Skeletal muscle satellite cell (primary cell): ENCODE measurements around the gene ZNF221.

Experiments used
- H3K27me3 ChIP-seq: 2 replicates; pipeline ENCODE4 v1.7.0; 2013; ENCODE audit warnings: low read length; ENCODE audit not compliant: control insufficient read depth, insufficient read depth
- H3K36me3 ChIP-seq: 2 replicates; pipeline ENCODE4 v1.7.0; 2013; ENCODE audit warnings: mild to moderate bottlenecking, control low read depth, low read length; ENCODE audit not compliant: insufficient read depth
- H3K4me1 ChIP-seq: 2 replicates; pipeline ENCODE4 v1.7.0; 2013; ENCODE audit warnings: low read length; ENCODE audit not compliant: control insufficient read depth, insufficient read depth
- H3K4me2 ChIP-seq: 2 replicates; pipeline ENCODE4 v1.7.0; 2013; ENCODE audit warnings: mild to moderate bottlenecking, low read length
- H3K4me3 ChIP-seq: 2 replicates; pipeline ENCODE4 v1.7.0; 2013; ENCODE audit warnings: low read length
- H3K9ac ChIP-seq: 2 replicates; pipeline ENCODE4 v1.7.0; 2013; ENCODE audit warnings: mild to moderate bottlenecking, low read depth, low read length, moderate library complexity
- H3K9me3 ChIP-seq: replicated peaks from 2 replicates; pipeline ENCODE4 v1.7.0; 2013; ENCODE audit warnings: mild to moderate bottlenecking, control low read depth, low read length

The ZNF221 gene

GRCh38 chr19:43966079-43966694 is 15.2 kb downstream of the ZNF221 start:
- H3K4me3 ChIP-seq = peak overlapping the region; percentile 11
- H3K9me3 ChIP-seq = peaks cover 54% of the 10 kb centered on the region
- H3K36me3 ChIP-seq = peaks cover 64% of the 10 kb centered on the region

GRCh38 chr19:43976732-43977131 is 25.7 kb downstream of the ZNF221 start:
- no peak overlapping the region for H3K4me2 ChIP-seq
- H3K4me1 ChIP-seq = no peaks in the 10 kb centered on the region
- H3K4me3 ChIP-seq = no peak overlapping the region
- H3K27me3 ChIP-seq = no peaks in the 10 kb centered on the region
- H3K9me3 ChIP-seq = peaks cover 4% of the 10 kb centered on the region
- no peak overlapping the region for H3K9ac ChIP-seq
- no peaks in the 10 kb centered on the region for H3K36me3 ChIP-seq

More at GRCh38 chr19:43966079-43966694, 15.2 kb downstream of the ZNF221 start:
- no peak overlapping the region for H3K4me2 ChIP-seq
- H3K4me1 ChIP-seq = no peaks in the 10 kb centered on the region
- H3K9ac ChIP-seq = no peak overlapping the region
- H3K27me3 ChIP-seq = no peaks in the 10 kb centered on the region

GRCh38 chr19:43983544-43983911 is 32.5 kb downstream of the ZNF221 start:
- Histone ChIP-seq H3K36me3 (no peaks in the 10 kb centered on the region), H3K9ac (no peak overlapping the region)

GRCh38 chr19:43983912-43984686 is 33.1 kb downstream of the ZNF221 start, which contains the start of gene ZNF155:
TSS of gene ZNF155 (plus strand) at chr19:43984188. CDS start at chr19:43988544, 4,356 bp downstream.
- peak within 1 kb of the TSS; percentile 88 for H3K4me3 ChIP-seq
- peaks cover 5% of the 10 kb centered on the region for H3K4me1 ChIP-seq
- H3K27me3 ChIP-seq = no peaks in the 10 kb centered on the region
- H3K9me3 ChIP-seq = no peaks in the 10 kb centered on the region
- H3K9ac ChIP-seq = peak within 1 kb of the TSS; percentile 77
- peak within 1 kb of the TSS; percentile 79 for H3K4me2 ChIP-seq
- no peaks in the 10 kb centered on the region for H3K36me3 ChIP-seq

More at GRCh38 chr19:43983544-43983911, 32.5 kb downstream of the ZNF221 start:
- H3K4me1 ChIP-seq = peaks cover 5% of the 10 kb centered on the region
- no peaks in the 10 kb centered on the region for H3K27me3 ChIP-seq
- no peaks in the 10 kb centered on the region for H3K9me3 ChIP-seq
- peak overlapping the region; percentile 88 for H3K4me3 ChIP-seq
- peak overlapping the region; percentile 79 for H3K4me2 ChIP-seq

- Histone ChIP-seq H3K4me2 (peak overlapping the region; percentile 79), H3K9ac (peak overlapping the region; percentile 77), H3K4me1 (peaks cover 5% of the 10 kb centered on the region), H3K36me3 (peaks cover under 1% of the 10 kb centered on the region), H3K4me3 (peak overlapping the region; percentile 88), H3K27me3 (no peaks in the 10 kb centered on the region), H3K9me3 (no peaks in the 10 kb centered on the region)
Measured at GRCh38 chr19:43984687-43985000, 33.6 kb downstream of the ZNF221 start.

GRCh38 chr19:43997631-43998290 is 46.7 kb downstream of the ZNF221 start:
- peaks cover 4% of the 10 kb centered on the region for H3K4me1 ChIP-seq
- H3K4me3 ChIP-seq = no peak overlapping the region
- no peak overlapping the region for H3K9ac ChIP-seq
- no peak overlapping the region for H3K4me2 ChIP-seq
- peaks cover 32% of the 10 kb centered on the region for H3K36me3 ChIP-seq
- no peaks in the 10 kb centered on the region for H3K9me3 ChIP-seq
- no peaks in the 10 kb centered on the region for H3K27me3 ChIP-seq

- peak overlapping the region; percentile 77 for H3K9ac ChIP-seq
- H3K9me3 ChIP-seq = no peaks in the 10 kb centered on the region
Measured at GRCh38 chr19:44002212-44002565, 51.2 kb downstream of the ZNF221 start.

GRCh38 chr19:44002566-44003460 is 51.8 kb downstream of the ZNF221 start, which contains the start of gene ZNF230:
TSS of gene ZNF230 (plus strand) at chr19:44002957. CDS start at chr19:44007079, 4,122 bp downstream.
- peaks cover 4% of the 10 kb centered on the region for H3K4me1 ChIP-seq
- peak within 1 kb of the TSS; percentile 86 for H3K4me3 ChIP-seq
- H3K36me3 ChIP-seq = peaks cover under 1% of the 10 kb centered on the region
- peak within 1 kb of the TSS; percentile 87 for H3K4me2 ChIP-seq
- no peaks in the 10 kb centered on the region for H3K27me3 ChIP-seq
- no peaks in the 10 kb centered on the region for H3K9me3 ChIP-seq
- H3K9ac ChIP-seq = peak within 1 kb of the TSS; percentile 77

More at GRCh38 chr19:44002212-44002565, 51.2 kb downstream of the ZNF221 start:
- H3K4me2 ChIP-seq = peak overlapping the region; percentile 87
- H3K27me3 ChIP-seq = no peaks in the 10 kb centered on the region
- peak overlapping the region; percentile 86 for H3K4me3 ChIP-seq
- peaks cover 5% of the 10 kb centered on the region for H3K36me3 ChIP-seq
- H3K4me1 ChIP-seq = peaks cover 4% of the 10 kb centered on the region

- Histone ChIP-seq H3K9ac (peak overlapping the region; percentile 77), H3K4me3 (peak overlapping the region; percentile 86), H3K4me1 (peaks cover 4% of the 10 kb centered on the region), H3K27me3 (no peaks in the 10 kb centered on the region), H3K4me2 (peak overlapping the region; percentile 87), H3K9me3 (no peaks in the 10 kb centered on the region), H3K36me3 (peaks cover 1% of the 10 kb centered on the region)
Measured at GRCh38 chr19:44003461-44004009, 52.5 kb downstream of the ZNF221 start.

GRCh38 chr19:44005973-44006372 is 54.9 kb downstream of the ZNF221 start:
- H3K36me3 ChIP-seq = peaks cover 25% of the 10 kb centered on the region
- H3K4me2 ChIP-seq = no peak overlapping the region
- H3K9me3 ChIP-seq = peaks cover 11% of the 10 kb centered on the region
- H3K27me3 ChIP-seq = no peaks in the 10 kb centered on the region
- peaks cover 4% of the 10 kb centered on the region for H3K4me1 ChIP-seq
- H3K9ac ChIP-seq = no peak overlapping the region
- no peak overlapping the region for H3K4me3 ChIP-seq
